HG03521 (cell line): ENCODE measurements around the gene TUBAL3.

Source experiments
- ATAC-seq: cut with Tn5 transposase; IDR thresholded peaks from one replicate; pipeline ENCODE4 v1.9.1; 2021; ENCODE audit warnings: mild to moderate bottlenecking, moderate library complexity; ENCODE audit not compliant: unreplicated experiment

TUBAL3 gene

GRCh38 chr10:5404208-5405041, at the start of gene TUBAL3:
Gene TUBAL3 (minus strand): TSS chr10:5404828. CDS start chr10:5404792, 36 bp downstream.
- ATAC-seq = no peak

DNA sequence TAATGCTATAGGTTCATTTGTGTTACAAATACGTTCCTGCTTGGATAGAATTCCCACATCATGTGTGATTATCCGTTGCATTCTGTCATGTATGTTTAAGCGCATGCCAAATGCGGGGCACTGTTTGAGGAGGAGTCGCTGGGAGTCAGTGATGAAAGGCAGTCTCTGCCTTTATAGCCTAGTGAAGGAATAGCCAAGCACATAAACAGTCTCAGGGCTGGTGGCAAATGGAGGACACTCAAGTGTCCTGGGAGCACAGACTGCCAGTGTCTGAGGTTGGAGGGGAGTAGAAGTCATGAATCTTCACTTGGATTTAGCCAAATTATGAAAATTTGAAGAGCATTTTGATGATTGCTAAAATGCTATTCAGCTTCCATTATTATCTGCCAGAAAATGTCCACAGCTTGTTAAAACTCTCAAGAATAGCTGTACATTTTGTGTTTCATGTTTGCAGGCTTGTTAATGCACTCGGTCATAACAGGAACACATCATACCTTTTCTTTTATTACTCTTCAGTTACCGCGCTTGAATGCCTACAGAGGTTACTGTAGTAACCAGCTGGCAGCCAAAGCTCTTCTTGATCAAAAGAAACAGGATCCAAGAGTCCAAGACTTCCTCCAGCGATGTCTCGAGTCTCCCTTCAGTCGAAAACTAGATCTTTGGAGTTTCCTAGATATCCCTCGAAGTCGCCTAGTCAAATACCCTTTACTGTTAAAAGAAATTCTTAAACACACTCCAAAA, 49.3 kb upstream of the TUBAL3 start:
- no peak for ATAC-seq

- no peak for ATAC-seq
Observed at GRCh38 chr10:5450605-5451384, 46.2 kb upstream of the TUBAL3 start.

DNA sequence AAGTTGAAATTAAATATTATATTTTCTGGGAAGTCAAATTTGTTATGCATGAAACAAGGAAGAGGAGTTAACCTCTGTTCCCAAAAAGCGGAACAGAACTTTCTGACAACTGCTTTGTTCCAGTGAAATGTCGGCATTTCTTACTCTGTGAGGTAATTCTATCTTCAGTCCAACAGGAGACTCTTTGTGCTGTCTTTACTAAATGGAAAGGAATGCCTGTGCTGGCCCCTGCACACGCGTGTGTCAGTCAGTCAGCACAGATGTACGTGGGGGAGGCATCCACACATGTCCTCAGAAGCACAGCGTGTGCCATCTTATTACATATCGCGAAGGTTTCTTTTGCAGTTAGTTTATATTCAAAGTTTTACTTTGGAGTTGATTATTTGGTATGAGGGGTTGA, 45.2 kb upstream of the TUBAL3 start:
- no peak for ATAC-seq

DNA sequence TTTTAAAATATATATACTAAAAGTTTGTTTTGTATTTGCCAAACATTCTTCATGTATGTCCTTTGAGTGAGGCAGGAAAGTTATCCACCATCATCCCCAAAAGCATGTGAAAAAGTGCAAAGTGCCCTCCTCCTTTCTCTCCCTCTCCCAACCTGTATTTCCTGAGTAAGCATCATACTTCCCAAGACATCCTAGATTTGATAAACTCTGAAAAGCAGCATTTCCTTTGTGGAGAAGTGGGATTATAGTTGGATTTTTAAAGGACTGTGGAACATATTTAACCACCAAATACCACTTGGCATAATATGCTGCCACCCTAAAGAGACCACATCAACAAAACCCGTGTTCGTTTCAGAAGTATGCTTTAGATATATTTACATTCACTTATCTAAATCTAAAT, 44.6 kb upstream of the TUBAL3 start:
- no peak for ATAC-seq

- no peak for ATAC-seq
Observed at GRCh38 chr10:5448333-5449001, 43.8 kb upstream of the TUBAL3 start.

DNA sequence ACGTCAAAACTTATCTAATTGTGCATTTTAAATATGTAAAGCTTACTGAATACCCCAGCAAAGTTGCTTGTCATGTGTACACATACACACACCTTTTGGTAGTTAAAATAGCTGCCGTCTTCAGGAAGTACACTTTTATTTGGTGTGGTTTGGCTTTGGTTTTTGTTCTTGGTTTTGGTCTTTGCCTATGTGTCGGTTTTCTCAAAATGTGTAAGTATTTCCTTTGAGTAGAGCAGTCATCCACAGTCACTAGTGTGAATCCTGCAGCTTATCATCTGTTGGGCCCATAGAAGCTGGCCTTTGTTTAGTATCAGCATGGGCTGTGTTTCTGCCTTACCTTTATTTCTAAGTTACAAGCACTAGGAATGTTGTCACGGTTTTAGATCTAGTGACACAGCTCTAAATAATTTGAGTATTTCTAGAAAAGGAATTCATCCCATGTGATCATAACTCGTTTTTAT, 43.0 kb upstream of the TUBAL3 start:
- ATAC-seq = peak; percentile 40

DNA sequence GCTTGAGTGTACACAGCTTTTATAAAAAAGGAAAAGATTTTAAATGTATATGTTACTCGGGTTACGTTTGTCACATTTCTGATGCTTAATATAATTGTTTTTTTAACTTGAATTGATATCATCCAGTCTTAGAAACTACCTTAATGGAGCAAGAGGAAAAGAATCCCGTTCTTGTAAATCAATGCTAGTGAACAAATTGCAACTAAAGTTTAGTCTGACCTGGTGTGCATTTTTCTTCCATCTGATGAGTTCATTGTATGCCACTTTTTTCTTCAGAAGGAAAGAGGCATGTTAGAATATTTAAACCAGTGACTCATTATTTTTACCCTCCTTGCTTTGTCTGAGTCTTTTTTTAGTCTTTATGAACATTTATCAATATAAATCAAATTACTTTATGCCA, 42.4 kb upstream of the TUBAL3 start:
- no peak for ATAC-seq

GRCh38 chr10:5446390-5446926, 41.8 kb upstream of the TUBAL3 start:
- peak; percentile 45 for ATAC-seq

DNA sequence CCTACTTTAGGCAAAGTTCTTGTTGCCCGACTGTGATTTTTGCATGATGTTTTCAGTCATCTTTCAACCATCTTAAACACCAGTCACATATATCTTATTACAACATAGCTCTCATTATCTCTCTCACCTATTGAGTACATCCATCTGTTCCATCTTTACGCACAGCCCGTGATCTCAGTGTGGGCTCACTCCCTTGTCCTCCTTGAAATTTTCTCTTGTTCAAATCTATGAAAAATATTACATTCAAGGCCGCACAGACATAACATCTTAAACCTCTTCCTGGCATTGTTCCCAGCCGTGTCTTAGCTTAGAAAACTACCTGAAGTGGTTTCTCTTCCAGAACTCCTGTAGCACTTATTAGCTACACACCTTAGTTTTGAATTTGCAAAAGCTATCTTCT, 40.4 kb upstream of the TUBAL3 start:
- no peak for ATAC-seq

- ATAC-seq = peak; percentile 71
Observed at GRCh38 chr10:5443429-5443828, 38.8 kb upstream of the TUBAL3 start.

DNA sequence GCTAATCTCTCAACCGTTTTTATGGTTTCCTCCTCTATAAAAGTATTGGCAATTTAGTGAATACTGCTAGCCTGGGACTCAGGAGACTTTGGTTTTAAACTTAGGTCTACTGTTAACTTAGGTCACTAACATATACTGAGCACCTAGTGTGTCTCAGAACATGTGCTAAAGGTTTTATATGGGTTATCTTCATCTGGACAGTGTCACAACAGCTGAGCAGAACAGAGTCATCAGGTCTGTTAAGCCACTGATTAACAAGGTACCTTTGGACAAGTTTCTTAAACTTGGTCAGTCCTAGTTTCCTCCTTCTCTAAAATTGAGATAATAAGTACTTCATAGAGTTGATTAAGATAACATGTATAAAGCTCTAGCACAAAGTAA, 38.4 kb upstream of the TUBAL3 start:
- peak; percentile 20 for ATAC-seq

DNA sequence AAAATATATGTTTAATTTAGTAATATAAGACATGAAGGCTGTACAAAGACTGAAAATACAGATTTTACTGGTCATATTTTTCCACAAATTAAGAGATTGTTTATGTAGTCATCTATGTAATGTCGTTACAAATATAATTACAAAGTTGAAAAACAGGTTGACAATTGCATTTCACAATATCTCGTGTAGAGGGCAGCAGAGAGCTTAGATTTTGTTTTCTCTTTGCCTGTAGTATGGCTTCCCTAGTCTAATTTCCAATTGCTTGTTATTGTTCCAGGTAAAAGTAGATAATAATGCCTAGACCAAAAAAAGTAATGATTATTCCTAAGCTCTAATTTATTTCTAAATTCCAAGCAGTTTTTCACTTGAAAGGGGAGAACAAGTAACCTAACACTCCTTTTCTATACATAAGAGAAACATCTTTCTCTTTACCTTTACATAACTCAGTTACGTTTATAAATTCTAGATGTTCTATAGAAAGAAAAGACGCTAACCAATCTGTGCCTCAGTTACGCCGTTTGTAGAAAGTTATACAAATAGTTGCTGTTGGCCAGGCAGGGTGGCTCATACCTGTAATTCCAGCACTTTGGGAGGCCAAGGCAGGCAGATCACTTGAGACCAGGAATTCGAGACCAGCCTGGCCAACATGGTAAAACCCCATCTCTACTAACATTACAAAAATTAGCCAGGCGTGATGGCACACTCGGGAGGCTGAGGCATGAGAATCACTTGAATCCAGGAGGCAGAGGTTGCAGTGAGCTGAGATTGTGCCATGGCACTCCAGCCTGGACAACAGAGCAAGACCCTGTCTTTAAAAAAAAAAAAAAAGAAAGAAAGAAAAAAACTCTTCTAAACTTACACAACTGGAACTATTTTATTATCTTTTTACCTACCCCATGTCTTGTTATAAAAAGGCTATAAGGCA, 37.7 kb upstream of the TUBAL3 start:
- no peak for ATAC-seq

- ATAC-seq = no peak
Observed at GRCh38 chr10:5441106-5441505, 36.5 kb upstream of the TUBAL3 start.

GRCh38 chr10:5440206-5440605, 35.6 kb upstream of the TUBAL3 start:
- ATAC-seq = no peak

DNA sequence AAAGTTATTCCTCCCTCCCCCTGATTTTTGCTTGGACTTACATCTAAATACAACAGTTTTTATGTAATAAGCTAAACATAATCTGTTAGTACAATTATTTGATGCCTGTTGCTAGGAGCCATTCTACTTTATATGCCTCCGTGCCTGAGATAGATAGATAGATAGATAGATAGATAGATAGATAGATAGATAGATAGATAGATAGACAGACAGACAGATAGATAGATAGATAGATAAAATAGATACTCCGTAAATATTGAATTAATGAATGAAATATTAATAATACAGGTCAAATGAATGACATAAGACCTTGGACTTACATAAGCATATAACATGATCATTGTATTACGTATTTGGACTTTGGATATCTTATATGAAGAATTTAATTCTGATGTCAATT, 30.7 kb upstream of the TUBAL3 start:
- ATAC-seq = no peak

- peak; percentile 46 for ATAC-seq
Observed at GRCh38 chr10:5434017-5434753, 29.6 kb upstream of the TUBAL3 start.

- ATAC-seq = no peak
Observed at GRCh38 chr10:5433182-5433581, 28.6 kb upstream of the TUBAL3 start.

DNA sequence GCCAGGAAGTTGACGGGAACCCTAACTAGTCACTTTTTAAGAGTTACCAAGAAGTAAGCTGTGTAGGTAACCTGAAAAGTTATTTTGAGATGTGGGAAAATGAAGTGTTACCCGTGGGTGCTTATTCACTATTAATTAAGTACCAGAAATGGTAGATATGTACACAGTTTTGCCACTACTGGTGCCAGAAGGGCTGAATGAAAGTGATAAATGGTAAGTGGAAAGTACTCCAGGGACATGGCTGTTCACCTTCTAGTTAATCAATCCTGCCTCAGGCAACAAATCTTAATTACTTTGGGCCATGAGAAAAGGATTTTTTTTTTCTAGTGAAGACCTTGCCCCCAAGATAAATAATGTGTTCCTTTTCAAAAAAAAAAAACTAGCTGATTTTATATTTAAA, 23.5 kb upstream of the TUBAL3 start:
- ATAC-seq = no peak
